ENCODE results near the gene CCL20.
A peak's percentile ranks its signal among the peaks of the same experiment; 100 is the strongest.

CCL20 gene

GRCh38 chr2:227864161-227864756, 50.6 kb downstream of the CCL20 start:
- peaks cover 25% of the 10 kb centered on the region for H3K4me1 Mint-ChIP-seq
- no peaks in the 10 kb centered on the region for H3K9me3 Mint-ChIP-seq
- H3K27ac Mint-ChIP-seq, result peak overlapping the region in 1 of 3 experiments; percentile 21
- H3K36me3 Mint-ChIP-seq (ENCODE audit: low read depth), result no peaks in the 10 kb centered on the region
- no peak for TF ChIP-seq CTCF (IDR thresholded peaks at IDR 0.05; ENCODE audit: unreplicated experiment in 3 of 3)
- no peak overlapping the region for H3K4me3 Mint-ChIP-seq
- H3K27me3 Mint-ChIP-seq (ENCODE audit: low read depth), result peaks cover 8% of the 10 kb centered on the region

GRCh38 chr2:227865291-227865690, 51.6 kb downstream of the CCL20 start:
- no peaks in the 10 kb centered on the region for H3K36me3 Mint-ChIP-seq (ENCODE audit: low read depth)
- no peak for TF ChIP-seq CTCF (IDR thresholded peaks at IDR 0.05; ENCODE audit: unreplicated experiment in 3 of 3)

More at GRCh38 chr2:227865291-227865690, 51.6 kb downstream of the CCL20 start:
- Mint-ChIP-seq H3K27me3 (ENCODE audit: low read depth) (peaks cover 8% of the 10 kb centered on the region), H3K9me3 (no peaks in the 10 kb centered on the region), H3K27ac (no peak overlapping the region), H3K4me1 (peaks cover 24% of the 10 kb centered on the region), H3K4me3 (no peak overlapping the region)

All from nephron (organoid).